Neural crest cell (in vitro differentiated cells): Measurements from ENCODE around the gene AJM1. TPM values are rescaled to one million over a fixed set of nuclear protein-coding genes. Genes with fewer than 3 reads are reported as not detected.
A peak's percentile ranks its signal among the peaks of the same experiment; 100 is the strongest.
"Not testable (repeated sequence)": the region's sequence is repeated elsewhere in the genome, so short reads cannot be mapped to it uniquely, and the experiment has no call there.

ENCODE experiments used
- DNase-seq: peaks from one replicate; pipeline ENCODE4 v3.0.0; 2021; ENCODE audit warnings: low read depth, mixed read lengths, low spot score
- H3K27ac Mint-ChIP-seq: one replicate; pipeline ENCODE4 v1.8.0; 2021; ENCODE audit warnings: mild to moderate bottlenecking, mixed read lengths; ENCODE audit not compliant: unreplicated experiment
- H3K27me3 Mint-ChIP-seq: 2 replicates; pipeline ENCODE4 v1.8.0; 2021; ENCODE audit warnings: low read depth, mild to moderate bottlenecking, mixed read lengths
- H3K36me3 Mint-ChIP-seq: 2 replicates; pipeline ENCODE4 v1.8.0; 2021; ENCODE audit warnings: low read depth, mild to moderate bottlenecking, mixed read lengths
- H3K4me1 Mint-ChIP-seq: 2 replicates; pipeline ENCODE4 v1.8.0; 2021; ENCODE audit warnings: mixed read lengths
- H3K4me3 Mint-ChIP-seq: one replicate; pipeline ENCODE4 v1.8.0; 2021; ENCODE audit warnings: mild to moderate bottlenecking, mixed read lengths
- H3K9me3 Mint-ChIP-seq: 2 replicates; pipeline ENCODE4 v1.8.0; 2021; ENCODE audit warnings: mixed read lengths
- total RNA-seq: library from RNA; stranded (reverse); gene quantifications from 2 replicates; pipeline ENCODE4 v1.2.1, GENCODE V29; 2021
- TF ChIP-seq, protein P1 (sequence below): fragments of 200-600 bp; sonication (generic); conservative IDR thresholded peaks from 2 replicates; pipeline ENCODE4 v1.5.0; 2021; ENCODE audit warnings: antibody characterized with exemption, mild to moderate bottlenecking

The AJM1 gene
- total RNA-seq, 1 donor from 2014 or later = 2.8 TPM

DNA sequence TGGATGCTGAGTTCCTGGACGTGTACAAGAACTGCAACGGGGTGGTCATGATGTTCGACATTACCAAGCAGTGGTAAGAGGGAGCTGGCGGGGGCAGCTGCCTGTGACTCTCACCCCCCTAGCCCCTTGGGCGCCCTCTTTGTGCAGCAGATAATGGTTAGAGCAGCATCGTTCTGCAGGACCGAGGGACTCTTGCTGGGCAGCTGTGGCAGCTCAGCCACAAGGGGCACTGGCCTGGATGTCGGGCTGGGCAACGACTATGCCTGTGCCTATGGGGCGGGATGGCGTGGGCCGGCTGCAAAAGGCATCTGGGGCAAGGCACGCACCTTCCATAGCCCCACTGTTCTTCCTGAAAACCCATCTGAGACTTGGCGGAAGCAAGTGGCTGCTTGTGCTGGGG lies 12.9 kb upstream of the AJM1 start:
- no peaks in the 10 kb centered on the region for H3K4me1 Mint-ChIP-seq
- H3K27ac Mint-ChIP-seq = no peak overlapping the region
- H3K9me3 Mint-ChIP-seq = no peaks in the 10 kb centered on the region
- no peaks in the 10 kb centered on the region for H3K36me3 Mint-ChIP-seq
- DNase-seq = no peak
- H3K27me3 Mint-ChIP-seq = peaks cover 3% of the 10 kb centered on the region
- H3K4me3 Mint-ChIP-seq = no peak overlapping the region
- TF ChIP-seq, protein P1, sequence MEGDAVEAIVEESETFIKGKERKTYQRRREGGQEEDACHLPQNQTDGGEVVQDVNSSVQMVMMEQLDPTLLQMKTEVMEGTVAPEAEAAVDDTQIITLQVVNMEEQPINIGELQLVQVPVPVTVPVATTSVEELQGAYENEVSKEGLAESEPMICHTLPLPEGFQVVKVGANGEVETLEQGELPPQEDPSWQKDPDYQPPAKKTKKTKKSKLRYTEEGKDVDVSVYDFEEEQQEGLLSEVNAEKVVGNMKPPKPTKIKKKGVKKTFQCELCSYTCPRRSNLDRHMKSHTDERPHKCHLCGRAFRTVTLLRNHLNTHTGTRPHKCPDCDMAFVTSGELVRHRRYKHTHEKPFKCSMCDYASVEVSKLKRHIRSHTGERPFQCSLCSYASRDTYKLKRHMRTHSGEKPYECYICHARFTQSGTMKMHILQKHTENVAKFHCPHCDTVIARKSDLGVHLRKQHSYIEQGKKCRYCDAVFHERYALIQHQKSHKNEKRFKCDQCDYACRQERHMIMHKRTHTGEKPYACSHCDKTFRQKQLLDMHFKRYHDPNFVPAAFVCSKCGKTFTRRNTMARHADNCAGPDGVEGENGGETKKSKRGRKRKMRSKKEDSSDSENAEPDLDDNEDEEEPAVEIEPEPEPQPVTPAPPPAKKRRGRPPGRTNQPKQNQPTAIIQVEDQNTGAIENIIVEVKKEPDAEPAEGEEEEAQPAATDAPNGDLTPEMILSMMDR = no peak

DNA sequence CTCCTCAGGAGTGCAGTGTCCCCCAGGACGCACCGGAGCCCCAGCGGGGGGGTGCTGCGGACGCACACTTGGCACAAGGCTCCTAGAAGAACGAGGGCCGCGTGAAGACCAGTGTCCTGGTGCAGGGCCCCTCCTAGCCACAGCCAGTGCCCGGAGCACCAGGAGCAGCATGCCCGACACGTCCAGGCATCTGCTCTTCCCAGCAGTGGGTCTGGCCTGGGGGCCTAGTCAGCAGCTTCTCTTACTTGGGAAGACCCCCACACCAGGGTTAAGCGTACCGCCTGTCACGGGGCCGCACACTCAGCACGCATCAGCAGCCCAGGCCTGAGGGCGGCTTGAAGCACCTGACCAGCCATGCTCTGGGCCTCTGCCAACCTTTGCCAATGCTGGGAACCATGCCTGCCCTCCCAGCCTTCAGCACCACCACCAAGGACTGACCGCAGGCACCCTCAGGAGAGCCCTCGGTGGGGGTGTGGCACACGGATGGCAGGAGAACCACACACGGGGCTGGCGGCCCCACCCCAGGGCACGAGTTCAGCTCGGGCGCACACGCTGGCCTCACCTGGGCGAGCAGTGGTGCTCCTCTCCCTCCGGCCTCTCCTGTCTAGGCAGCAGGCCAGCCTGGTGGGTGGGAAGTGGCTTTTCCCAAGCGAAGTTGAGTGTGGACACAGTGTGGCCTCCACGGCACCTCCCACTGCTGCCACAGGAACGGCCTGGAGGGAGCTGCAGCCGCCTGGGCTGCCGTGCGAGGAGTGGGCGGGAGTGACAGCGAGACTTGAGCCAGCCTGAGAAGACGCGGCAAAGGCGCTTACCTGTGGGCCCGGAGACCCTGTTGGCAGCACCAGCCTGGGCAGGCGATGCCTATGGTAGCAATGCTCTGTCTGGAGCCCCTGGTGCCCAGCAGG lies 12.0 kb upstream of the AJM1 start:
- H3K9me3 Mint-ChIP-seq = no peaks in the 10 kb centered on the region
- no peak overlapping the region for H3K27ac Mint-ChIP-seq
- TF ChIP-seq, protein P1 = no peak
- peaks cover 3% of the 10 kb centered on the region for H3K27me3 Mint-ChIP-seq
- no peak for DNase-seq
- H3K36me3 Mint-ChIP-seq = no peaks in the 10 kb centered on the region
- no peak overlapping the region for H3K4me3 Mint-ChIP-seq
- H3K4me1 Mint-ChIP-seq = no peaks in the 10 kb centered on the region

DNA sequence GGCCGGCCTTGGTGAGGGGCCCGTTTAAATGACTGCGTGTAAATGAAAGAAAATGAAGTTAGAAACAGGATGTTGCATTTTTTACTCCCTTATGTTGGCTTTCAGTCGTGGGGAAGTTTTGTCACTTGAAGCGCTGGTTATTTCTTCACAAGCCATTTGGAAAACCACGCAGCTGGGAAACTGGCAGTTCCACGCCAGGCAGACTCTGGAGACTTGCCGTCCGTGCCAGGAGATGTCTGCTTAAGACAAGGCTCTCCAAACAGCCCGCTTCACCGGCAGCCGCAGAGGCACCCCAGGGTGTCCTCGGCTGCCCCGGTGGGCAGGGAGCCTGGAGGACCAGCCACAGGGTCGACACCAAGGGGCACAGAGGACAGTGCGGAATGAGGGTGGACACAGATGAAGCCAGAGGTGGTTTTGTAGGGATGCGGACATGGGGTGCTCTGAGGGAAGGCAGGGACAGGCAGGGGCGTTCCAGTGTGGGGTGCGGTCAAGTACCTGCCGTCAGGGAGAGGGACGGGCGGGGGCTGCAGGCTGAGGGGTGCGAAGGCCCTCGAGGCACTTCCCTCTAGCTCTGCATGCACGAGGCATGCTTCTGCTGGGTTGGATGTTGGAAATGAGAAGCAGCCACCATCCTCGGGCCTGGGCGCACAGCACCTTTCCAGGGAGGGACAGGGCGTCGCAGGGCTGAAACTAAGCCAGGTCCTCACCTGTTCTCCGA lies 11.1 kb upstream of the AJM1 start:
- no peak for DNase-seq
- Mint-ChIP-seq H3K27ac (no peak overlapping the region), H3K27me3 (peaks cover 3% of the 10 kb centered on the region), H3K9me3 (no peaks in the 10 kb centered on the region), H3K36me3 (no peaks in the 10 kb centered on the region), H3K4me3 (no peak overlapping the region), H3K4me1 (no peaks in the 10 kb centered on the region)
- TF ChIP-seq, protein P1 = no peak

DNA sequence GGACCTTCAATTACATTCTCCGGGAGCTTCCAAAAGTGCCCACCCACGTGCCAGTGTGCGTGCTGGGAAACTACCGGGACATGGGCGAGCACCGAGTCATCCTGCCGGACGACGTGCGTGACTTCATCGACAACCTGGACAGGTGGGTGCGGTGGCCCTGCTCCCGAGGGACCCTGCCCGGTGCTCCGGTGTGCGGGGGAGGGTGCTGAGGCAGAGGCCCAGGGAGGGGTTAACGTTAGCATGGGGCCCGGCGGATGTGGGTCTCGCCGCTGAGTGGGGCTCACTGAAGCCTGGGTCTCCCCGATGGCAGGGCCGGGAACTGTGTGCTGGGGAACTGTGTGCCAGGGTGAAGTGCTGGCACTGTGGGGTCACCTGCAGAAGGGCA lies 10.6 kb upstream of the AJM1 start:
- no peak for DNase-seq
- peaks cover 3% of the 10 kb centered on the region for H3K27me3 Mint-ChIP-seq
- H3K4me3 Mint-ChIP-seq = no peak overlapping the region
- no peak overlapping the region for H3K27ac Mint-ChIP-seq
- no peaks in the 10 kb centered on the region for H3K4me1 Mint-ChIP-seq
- TF ChIP-seq, protein P1 = no peak
- H3K36me3 Mint-ChIP-seq = no peaks in the 10 kb centered on the region
- H3K9me3 Mint-ChIP-seq = no peaks in the 10 kb centered on the region

DNA sequence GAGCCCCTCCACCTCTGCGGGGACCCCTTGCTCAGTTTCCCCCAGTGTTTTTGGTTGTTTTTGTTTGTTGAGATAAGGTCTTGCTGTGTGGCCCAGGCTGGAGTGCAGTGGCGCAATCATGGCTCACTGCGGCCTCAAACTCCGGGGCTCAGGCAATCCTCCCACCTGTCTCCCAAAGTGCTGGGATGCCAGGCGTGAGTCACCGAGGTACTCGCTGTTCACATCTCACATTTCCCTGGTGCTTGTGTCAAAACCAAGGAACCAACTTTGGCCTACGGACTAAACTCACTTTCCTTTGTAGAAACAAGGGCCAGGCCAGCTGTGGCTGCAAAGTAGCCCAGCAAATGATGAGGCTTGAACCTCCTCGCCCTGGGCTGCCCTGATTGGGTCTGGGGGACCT lies 9.7 kb upstream of the AJM1 start:
- peaks cover 3% of the 10 kb centered on the region for H3K27me3 Mint-ChIP-seq
- no peak for DNase-seq
- TF ChIP-seq, protein P1 = no peak

DNA sequence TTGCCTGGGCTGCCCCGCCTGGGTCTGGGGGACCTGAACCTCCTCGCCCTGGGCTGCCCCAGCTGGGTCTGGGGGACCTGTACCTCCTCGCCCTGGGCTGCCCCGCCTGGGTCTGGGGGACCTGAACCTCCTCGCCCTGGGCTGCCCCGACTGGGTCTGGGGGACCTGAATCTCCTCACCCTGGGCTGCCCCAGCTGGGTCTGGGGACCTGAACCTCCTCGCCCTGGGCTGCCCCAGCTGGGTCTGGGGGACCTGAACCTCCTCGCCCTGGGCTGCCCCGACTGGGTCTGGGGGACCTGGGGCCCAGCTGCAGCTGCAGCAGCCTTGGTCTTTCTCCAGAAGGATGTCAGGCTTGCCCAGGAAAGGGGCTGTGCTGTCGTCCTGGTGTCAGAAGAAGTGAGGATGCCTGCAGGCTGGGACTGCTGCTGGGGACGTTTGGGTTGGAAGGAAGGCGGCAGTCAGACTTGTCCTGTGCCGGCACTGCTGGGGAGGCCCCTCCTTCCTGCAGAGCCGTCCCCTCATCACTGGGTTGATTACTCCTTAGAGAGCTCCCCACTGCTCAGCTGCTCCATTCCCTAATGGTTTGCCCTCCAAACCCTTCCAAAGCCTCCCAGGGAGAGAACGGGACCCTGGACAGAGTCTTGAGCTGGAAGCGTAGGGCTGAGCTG lies 8.8 kb upstream of the AJM1 start:
- H3K27me3 Mint-ChIP-seq, H3K36me3 Mint-ChIP-seq, H3K27ac Mint-ChIP-seq, H3K4me1 Mint-ChIP-seq, DNase-seq, H3K9me3 Mint-ChIP-seq: not testable (repeated sequence)
- peak overlapping the region; percentile 60 for H3K4me3 Mint-ChIP-seq

More for the DNA sequence above, 9.7 kb upstream of the AJM1 start:
- Mint-ChIP-seq H3K36me3 (no peaks in the 10 kb centered on the region), H3K4me3 (no peak overlapping the region), H3K9me3 (no peaks in the 10 kb centered on the region), H3K4me1 (no peaks in the 10 kb centered on the region), H3K27ac (no peak overlapping the region)
